Stimulated activated CD4-positive, alpha-beta T cell treated with anti-CD3 and anti-CD28 coated beads, Interleukin-1b, Interleukin-23, amount 100 ng/mL, for 1 hour (primary cell): ENCODE results near the gene GRIFIN.

Source experiments
- DNase-seq, 2 donors: peaks; one replicate each; pipeline ENCODE4 v3.0.0-alpha.2; 2020; ENCODE audit warnings: low read depth in 2 of 2

GRIFIN gene

DNA sequence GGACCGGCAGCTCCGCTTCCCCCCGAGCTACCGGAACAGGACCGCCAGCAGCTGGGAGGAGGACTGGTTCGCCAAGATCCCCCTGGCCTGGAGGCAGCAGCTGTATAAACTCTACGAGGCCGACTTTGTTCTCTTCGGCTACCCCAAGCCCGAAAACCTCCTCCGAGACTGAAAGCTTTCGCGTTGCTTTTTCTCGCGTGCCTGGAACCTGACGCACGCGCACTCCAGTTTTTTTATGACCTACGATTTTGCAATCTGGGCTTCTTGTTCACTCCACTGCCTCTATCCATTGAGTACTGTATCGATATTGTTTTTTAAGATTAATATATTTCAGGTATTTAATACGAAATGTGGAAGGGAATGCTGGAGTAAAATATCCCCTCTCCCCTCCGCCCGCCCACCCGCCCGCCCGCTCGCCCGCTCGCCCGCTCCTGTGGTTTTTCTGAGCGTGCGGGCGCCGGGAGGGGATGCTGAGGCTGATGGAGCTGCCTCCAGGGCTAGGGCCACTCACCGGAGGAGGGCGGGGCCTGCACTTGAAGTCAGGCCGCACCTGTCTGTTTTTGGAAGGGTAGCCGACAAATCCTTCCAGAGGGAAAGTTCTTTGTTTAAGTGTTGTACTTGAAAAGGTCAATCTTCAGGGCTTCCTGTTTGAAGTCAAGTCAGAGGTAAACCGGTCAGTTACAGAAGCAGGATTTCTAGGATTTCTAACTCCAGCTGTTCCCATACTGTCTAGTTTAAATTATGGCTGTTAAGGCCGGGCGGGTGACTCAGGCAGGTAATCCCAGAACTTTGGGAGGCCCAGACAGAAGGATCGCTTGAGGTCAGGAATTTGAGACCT is 42.3 kb downstream of the GRIFIN start:
- no peak for DNase-seq

DNA sequence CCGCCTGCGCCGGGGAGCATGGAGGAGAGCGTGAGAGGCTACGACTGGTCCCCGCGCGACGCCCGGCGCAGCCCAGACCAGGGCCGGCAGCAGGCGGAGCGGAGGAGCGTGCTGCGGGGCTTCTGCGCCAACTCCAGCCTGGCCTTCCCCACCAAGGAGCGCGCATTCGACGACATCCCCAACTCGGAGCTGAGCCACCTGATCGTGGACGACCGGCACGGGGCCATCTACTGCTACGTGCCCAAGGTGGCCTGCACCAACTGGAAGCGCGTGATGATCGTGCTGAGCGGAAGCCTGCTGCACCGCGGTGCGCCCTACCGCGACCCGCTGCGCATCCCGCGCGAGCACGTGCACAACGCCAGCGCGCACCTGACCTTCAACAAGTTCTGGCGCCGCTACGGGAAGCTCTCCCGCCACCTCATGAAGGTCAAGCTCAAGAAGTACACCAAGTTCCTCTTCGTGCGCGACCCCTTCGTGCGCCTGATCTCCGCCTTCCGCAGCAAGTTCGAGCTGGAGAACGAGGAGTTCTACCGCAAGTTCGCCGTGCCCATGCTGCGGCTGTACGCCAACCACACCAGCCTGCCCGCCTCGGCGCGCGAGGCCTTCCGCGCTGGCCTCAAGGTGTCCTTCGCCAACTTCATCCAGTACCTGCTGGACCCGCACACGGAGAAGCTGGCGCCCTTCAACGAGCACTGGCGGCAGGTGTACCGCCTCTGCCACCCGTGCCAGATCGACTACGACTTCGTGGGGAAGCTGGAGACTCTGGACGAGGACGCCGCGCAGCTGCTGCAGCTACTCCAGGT is 43.1 kb downstream of the GRIFIN start:
- no peak for DNase-seq

- peak in 1 of 2 donors; percentile 20 for DNase-seq
These were observed 44.8 kb downstream of the GRIFIN start for GRCh38 chr7:2431260-2431867.

DNA sequence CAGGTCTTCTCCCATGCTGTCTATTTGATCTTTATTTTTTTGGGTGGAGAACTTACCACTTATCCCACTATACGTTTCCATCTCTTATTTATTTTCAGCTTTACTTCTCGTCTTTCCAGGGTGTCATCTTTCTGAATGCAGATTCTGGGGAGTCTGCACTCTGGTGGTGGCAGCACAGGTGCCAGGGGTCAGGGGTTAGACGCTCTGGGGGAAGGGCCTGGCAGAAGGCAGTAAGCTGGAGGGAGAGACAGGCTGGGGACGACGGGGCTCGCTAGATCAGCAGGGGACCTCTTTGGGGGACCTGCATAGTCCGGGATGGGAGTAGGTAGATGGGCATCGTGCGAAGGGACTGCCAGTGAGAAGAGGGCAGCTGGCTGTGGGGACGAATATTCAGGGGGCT is 50.4 kb downstream of the GRIFIN start:
- no peak for DNase-seq
